SK-N-MC (cell line): ENCODE results near the gene NSD1.

Source experiments
- EZH2 ChIP-seq: fragments of 200-600 bp; sonication (generic); IDR thresholded peaks from one replicate; pipeline ENCODE4 v1.6.1; 2017; ENCODE audit warnings: antibody characterized with exemption
- FOXP2 ChIP-seq: optimal IDR thresholded peaks from 2 replicates; pipeline ENCODE3; 2011; ENCODE audit warnings: mild to moderate bottlenecking, moderate library complexity; ENCODE audit not compliant: insufficient read depth; ENCODE audit errors: extremely low read length, control extremely low read depth
- POLR2AphosphoS5 ChIP-seq: IDR thresholded peaks from 2 replicates; pipeline ENCODE4 v1.6.1; 2012; ENCODE audit warnings: mild to moderate bottlenecking, low read depth, low read length, borderline replicate concordance

- no peak for TF ChIP-seq EZH2
- no peak for TF ChIP-seq POLR2AphosphoS5
- no peak for TF ChIP-seq FOXP2
These were observed 177.3 kb downstream of the NSD1 start for GRCh38 chr5:177310757-177311391.
